CD4-positive, alpha-beta T cell treated with Interleukin-17A for 4 hours (primary cell): Measurements from ENCODE around the gene RGS3.
"Not testable (repeated sequence)": the region's sequence is repeated elsewhere in the genome, so short reads cannot be mapped to it uniquely, and the experiment has no call there.

Experiments used
- DNase-seq: peaks from one replicate; pipeline ENCODE4 v3.0.0-alpha.2; 2020; ENCODE audit warnings: mixed read lengths

RGS3 gene

DNA sequence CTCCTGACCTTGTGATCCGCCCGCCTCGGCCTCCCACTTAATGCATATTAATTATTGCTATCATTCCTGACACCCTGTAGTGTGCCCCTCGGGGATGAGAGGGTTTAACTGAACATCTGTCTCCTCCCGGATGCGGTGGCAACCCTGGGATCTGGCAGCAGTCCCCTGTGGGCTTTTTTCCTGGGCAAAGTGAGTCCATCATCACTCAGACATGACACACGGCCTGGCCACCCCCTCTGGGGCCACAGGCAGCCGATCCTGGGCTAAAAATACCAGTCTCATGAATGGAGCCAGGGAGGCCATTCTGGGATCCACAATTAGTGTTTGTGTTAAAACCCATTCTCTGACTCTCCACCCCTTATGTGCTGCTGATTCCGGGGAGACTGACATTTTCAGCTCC lies 161.2 kb downstream of the RGS3 start:
- no peak for DNase-seq

DNA sequence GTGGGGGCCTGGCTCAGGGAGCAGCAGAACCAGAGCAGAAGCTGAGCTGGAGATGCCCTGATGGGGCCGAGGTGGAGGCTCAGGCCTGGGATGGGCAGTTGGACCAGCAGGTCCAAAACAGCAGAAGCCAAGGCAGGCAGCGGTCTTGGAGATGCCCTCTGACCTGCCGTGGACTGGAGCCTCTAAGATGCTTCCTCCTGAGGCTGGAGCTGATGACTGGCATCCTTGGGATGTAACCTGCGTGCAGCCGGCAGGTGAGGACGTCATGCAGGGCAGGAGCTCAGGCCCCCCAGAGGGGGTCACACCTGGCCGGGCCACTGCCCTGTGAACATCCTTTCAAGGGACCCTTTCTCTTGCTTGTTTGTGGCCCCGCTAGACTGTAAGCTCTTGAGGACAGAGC lies 162.0 kb downstream of the RGS3 start:
- no peak for DNase-seq

DNA sequence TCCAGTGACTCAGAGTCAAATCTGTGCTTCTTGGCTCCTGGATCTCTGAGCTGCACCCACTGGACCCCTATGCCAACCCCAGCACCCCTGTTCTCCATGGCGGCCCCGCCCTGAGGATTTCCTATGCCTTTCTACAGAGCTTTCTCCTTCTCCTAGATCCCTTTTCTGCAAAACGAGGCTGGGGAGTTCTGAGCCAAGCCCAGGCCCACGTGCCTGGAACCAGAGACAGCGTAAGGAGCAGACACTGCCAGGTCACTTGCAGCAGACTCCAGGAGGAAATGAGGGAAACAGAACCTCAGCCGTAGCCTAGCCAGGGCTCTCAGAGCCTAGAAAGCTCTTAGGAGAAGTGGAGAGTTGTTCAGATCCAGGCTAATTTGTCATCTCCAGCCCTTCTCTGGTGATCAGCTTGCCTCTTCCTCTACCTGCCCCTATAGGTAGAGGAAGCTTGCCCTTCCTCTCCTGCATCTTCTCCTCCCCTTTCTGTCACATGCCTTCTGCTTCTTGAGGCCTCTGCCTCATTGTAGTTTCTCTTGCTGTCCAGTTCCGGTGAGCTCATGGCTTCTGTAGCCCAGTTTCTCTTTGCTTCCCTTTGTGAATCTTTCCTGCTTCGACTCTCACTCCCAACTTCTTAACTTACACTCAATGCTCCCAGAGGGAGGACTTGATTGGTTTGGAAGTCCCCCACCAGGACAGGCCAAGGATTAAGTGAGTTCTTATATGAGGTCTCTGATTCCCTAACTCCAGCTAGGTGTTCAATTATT lies 163.4 kb downstream of the RGS3 start:
- DNase-seq: no peak

- DNase-seq: no peak
Observed at GRCh38 chr9:113628621-113629020, 165.1 kb downstream of the RGS3 start.

DNA sequence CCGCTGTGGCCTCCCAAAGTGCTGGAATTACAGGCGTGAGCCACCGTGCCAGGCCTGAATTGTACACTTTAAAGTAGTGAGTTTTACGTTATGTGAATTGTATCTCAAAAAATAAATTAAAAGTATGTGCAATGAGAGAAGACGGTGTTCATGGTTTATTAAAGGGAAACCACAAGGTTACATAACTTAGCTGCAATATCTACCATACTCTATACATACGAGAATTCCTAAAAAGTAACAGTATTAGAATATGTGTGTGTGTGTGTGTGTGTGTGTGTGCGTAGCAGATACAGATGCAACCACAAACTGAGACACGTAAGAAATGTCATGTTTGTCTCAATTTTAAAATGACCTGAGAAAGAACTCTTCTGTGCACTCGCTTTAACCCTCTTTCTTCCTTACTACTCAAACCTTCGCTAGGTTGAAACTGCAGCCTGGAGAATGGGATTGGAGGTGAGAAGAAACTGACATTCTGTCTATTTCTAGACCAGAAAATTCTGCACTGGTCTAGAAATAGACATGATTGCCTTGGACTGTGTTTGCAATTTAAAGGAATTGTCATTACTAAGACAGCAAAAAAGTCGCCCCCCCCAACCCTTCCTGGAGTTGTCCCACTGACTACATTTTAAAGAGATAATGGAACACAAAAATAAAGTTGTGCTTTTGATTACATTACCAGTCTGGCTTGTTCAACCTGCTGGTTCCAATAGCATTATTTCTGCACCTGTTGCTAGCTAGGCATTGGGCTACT lies 167.0 kb downstream of the RGS3 start:
- no peak for DNase-seq

DNA sequence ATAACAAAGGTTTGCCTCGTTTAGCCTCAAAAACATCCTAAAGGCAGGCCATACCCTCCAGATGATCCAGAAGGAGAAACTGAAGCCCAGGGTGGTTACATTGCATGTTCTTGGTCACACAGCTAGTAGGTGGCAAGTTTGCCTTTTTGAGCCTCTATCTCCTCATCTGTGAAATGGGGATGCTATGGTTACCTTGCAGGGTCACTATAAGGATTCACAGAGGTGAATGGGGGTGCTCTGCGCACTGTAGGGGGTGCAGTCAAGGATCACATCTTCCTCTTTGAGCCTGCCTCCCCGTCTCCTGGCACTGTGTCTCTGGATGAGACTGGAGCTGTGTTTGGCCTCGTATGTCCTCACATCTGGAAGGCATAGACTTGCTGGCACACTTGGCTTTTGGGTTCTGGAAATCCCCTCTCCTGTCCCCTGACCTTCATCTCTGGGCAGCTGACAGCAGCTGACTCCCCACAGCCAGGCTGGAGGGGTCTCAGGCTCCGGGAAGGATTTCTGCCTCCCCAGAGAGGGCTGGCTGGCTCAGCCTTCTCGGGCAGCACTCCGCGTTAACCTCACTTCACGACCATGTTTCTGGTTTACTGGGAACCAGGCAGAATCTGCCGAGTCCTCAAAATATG lies 167.7 kb downstream of the RGS3 start:
- DNase-seq: no peak

DNA sequence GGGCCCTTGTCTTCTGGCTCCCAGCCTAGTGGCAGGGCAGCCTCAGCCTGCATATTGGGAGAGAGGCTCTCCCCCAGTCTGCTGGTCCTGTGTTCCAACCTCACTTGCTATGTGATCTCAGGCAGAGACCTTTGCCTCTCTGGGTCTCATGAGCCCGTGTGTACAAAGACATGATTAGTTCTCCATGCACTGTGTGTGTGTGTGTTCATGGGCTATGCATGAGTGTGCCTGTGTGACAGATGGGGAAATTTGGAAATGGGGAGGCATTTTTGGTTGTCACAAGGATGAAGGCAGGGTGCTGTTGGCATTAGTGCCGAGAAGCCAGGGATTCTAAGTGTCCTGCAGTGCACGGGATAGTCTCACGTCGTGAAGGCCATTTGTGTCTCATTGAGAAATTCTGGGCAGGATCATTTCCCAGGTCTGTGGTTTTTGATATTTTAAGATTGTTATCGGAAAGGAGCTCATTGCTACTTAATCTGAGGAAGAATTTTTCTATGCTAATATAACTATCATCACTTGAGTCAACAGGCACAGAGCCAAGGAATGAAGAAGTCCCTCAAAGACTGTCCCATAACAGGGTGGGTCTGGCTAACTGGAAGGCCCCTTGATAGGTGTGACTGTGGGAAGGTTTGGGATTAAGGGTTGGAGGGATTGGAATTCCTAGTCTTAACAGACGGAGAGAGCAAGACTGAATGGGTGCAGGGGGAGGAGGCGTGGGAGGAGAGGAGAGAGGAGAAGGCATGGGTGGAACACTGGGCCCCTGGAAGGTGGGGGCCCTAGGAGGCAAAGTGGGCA lies 168.5 kb downstream of the RGS3 start:
- no peak for DNase-seq

DNA sequence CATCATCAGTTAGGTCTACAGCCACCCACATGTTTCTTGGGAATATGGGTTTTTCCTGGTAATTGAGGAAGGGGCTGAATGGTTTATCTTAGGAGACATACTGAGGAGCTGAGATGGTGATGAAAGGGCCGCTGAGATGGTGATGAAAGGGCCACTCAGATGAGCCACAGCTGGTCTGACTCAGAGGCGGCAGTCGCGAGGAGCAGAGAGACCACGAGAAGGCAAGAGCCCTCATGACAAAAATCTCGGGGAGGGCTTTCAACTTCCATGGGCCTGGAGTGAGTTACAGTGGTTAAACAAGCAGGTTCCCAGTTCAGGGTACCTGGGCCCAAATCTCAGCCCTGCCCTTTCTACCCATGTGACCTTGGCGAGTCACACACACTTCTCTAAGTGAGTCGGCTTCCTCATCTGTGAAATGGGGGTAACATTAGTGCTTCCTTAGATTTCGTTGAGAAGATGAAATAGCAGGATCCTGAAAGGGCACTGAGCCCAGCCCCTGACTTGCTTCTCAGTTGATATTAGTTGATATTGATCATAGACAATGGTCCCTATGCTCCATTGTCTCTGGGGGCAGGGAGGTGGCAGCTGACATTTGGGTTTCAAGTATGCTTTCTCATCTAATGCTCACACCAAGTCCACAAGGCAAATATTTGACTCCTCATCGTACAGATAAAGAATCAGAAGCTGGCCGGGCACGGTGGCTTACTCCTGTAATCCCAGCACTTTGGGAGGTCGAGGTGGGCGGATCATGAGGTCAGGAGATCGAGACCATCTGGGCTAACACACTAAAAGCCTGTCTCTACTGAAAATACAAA lies 169.5 kb downstream of the RGS3 start:
- DNase-seq: no peak

DNA sequence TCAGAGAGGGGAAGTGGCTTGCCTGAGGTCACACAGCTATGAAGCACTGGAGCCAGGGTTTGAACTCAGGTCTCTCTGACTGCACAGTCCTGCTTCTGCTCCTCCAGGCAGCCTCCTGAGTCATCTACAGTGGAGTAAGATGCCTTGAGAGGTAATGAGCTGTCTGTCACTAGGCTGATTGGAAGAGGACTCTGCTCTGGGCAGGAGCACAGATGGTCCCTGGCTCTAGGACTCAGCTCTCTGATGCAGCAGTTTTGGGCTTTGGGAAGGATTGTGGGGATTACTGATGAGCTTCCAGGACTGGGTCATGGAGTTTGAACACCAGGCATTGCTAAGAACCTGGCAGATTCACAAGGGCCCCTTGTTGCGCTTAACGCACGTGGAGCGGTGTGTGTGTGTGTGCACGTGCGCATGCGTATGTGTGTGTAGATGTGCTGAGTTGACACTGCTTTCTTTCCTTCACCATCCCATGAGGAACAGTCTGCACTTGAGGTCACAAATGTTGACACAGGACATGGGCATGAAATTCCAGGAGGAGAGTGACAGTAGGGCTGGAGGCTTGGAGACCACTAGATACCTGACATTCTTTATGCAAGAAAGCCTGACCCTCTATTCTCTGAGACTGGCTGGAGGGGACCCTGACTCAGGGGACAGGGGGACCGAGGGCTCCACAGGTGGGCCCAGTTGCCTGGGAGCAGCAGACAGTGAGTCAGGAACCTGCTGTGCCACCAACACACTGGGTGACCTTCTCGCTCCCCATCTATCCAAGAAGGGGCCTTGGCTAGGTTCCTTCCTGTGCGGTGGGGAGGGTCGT lies 170.5 kb downstream of the RGS3 start:
- no peak for DNase-seq

DNA sequence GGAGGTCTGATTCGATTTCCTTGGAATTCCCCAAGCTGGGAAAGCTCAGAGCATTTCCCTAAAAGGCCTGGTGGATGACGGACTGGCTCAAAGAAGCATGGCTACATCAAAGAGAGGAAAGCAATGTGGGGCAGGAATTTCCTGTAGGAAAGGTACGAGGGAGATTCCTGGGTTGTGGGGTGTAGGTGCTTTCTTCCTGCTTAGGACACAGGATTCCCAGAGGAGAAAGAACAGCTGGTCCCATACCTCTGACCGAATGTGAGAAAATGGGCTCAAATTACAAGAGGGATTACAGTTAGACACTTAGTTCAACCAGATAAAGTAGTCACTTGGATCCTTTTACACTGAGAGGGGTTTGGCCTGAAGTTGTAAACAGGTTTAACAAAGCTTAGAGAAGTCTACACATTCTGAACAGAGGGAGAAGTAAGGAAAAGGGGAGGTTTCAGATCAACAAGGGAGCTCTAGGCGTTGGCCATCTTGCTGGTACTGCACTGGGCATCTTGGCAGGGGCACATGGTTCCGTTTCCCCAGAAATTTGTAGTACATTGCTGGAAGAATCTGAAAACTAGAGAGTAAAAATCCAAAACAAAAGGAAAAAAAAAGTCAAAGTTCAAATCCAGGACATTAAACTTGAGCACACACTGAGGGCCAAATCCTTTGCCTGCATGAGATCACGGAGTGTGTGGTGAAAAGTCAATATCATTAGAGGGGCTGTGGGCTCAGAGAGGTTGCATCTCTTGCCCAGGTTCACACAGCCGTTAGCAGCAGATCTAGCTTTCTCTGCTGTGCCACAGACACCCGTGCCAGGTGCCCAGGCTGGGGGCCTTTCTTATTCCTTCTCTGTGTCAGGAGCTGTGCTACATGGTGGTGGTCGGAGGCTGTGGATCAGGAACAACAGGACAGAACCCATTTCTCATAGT lies 171.3 kb downstream of the RGS3 start:
- no peak for DNase-seq

GRCh38 chr9:113635586-113635985 lies 172.1 kb downstream of the RGS3 start:
- DNase-seq: no peak

DNA sequence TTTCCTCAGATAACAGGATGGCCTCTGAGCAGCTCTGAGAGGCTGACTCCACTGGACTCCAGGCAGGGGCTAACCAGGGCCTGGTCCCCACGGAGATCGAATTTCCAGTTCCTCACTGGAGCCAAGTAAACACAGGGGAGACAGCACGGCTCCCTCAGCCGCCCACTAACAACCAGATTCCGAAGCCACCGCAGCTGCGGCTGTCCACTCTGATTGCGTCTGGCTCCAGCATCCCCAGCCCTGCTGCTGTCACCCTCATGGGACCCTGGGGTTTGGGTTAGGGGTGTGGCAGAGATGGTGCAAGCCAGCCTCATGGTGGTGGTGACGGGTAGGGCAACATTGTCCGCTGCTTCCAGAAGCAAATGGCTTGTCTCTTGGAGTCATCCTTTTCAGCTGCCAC lies 172.6 kb downstream of the RGS3 start:
- no peak for DNase-seq

- no peak for DNase-seq
Observed at GRCh38 chr9:113636693-113637092, 173.2 kb downstream of the RGS3 start.

DNA sequence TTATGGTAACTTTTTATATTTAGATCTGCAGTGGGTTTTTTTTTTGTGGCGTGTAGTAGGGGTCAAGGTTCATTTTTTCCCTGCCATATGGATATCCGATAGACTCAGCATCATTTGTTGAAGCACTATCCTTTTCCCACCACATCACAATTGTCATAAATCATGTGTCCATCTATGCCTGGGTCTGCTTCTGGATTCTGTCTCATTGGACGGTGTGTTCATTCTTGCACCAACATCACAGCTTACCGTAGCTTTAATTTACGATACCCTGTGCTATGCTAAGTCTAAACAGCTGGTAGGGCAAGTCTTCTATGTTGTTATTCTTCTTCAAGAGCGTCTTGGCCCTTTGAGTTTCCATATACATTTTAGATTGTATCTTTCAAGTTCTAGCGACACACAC lies 175.0 kb downstream of the RGS3 start:
- no peak for DNase-seq

GRCh38 chr9:113638897-113639296 lies 175.4 kb downstream of the RGS3 start:
- DNase-seq: no peak

GRCh38 chr9:113639411-113639970 lies 176.0 kb downstream of the RGS3 start:
- DNase-seq: not testable (repeated sequence)

- no peak for DNase-seq
Observed at GRCh38 chr9:113640418-113640817, 176.9 kb downstream of the RGS3 start.

GRCh38 chr9:113641100-113641885 lies 177.8 kb downstream of the RGS3 start:
- no peak for DNase-seq

DNA sequence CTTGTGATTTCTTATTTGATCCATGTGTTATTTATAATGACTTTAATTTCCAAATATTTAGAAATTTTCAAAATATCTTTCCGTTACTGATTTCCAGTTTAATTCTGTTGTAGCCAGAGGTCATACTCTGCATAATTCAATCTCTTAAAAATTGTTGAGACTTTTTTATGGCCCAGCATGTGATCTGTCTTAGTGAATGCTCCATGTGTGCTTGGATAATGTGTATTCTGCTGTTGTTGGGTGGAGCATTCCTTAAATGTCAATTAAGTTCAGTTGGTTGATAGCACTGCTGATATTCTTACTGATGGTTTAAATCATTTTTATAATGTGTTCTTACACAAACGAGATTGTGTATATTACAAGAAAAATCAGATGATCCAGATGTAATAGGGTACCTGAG lies 180.8 kb downstream of the RGS3 start:
- DNase-seq: no peak
